ENCODE measurements around the gene GNB5.
"Not testable (repeated sequence)": the region's sequence is repeated elsewhere in the genome, so short reads cannot be mapped to it uniquely, and the experiment has no call there.

GNB5 gene

DNA sequence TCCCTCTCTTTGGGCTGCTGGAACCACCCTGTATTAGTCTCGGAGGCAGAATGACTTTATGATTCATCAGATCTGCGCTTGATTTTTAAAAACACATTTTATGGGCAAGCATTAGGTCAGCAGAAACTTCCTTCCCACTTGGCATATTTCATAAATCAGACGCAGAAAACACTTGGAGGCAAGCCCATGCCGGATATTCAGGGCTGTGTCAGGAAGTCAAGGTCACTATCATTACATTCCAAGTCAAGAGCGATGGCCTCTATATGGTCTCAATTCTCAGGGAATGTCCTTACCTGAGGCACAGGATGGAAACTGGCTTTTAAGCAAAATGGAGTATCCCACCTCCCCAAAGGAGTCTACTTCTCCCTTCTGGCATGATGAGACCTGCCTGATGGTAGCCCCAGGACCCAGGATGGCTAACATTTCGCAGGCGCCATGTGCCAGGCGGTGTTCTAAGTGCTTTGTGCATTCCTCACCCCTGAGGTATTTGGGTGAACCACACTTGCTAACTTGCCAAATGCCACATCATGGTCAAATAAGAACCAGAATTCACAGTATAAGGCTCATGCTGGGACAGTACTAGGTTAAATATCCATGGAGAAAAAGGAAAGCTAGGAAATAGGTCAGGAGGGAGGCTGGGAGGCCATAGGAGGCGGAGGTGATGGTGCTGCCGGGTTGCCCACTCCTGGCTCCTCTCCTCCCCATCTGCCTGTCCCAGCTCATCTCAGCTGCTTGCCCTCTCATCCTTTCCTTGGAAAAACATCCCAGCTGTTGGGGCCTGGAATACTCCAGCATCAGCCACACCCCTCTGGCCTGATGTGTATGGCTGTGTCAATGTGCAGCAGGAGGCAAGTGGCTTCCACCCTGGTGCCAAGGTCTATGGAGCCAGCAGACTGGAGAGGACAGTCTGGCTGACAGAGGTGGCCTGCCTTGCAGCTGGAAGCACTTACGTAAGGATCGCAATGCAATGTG, 97.4 kb downstream of the GNB5 start:
- no peak for TF ChIP-seq CTCF (IDR thresholded peaks at IDR 0.05; ENCODE audit: borderline replicate concordance, control extremely low read depth, extremely low read depth, insufficient read depth, missing control alignments)
- no peak for DNase-seq (ENCODE audit: low spot score)
- in situ Hi-C loops (cut with MboI; ENCODE audit: low sequenced_read_pairs, unreplicated experiment), result no loop called here

DNA sequence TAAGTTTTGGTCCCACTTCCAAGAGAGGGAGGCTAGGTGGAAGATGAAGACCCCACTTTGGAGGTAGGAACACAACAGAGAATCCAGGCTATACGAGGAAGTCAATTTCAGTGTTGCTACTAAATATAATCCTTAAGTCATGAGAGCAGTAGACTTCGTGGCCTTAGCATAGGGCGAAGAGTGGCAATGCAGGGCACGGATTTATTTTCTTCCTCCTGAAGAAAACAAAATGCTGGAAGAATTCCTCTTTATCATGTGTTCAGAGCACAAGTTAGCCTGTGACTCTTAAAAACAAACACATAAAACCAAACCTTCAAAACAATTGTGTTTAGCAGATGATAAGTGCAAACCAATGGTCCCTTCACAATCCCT, 98.0 kb downstream of the GNB5 start:
- in situ Hi-C loops (cut with MboI; ENCODE audit: low sequenced_read_pairs, unreplicated experiment), result no loop called here
- no peak for DNase-seq (ENCODE audit: low spot score)
- no peak for TF ChIP-seq CTCF (IDR thresholded peaks at IDR 0.05; ENCODE audit: borderline replicate concordance, control extremely low read depth, extremely low read depth, insufficient read depth, missing control alignments)

- no peak for TF ChIP-seq CTCF (IDR thresholded peaks at IDR 0.05; ENCODE audit: borderline replicate concordance, control extremely low read depth, extremely low read depth, insufficient read depth, missing control alignments)
- in situ Hi-C loops (cut with MboI; ENCODE audit: low sequenced_read_pairs, unreplicated experiment), result no loop called here
- DNase-seq (ENCODE audit: low spot score), result no peak
These were observed 101.0 kb downstream of the GNB5 start for GRCh38 chr15:52090193-52090592.

GRCh38 chr15:52086011-52086786, 105.0 kb downstream of the GNB5 start:
- TF ChIP-seq CTCF (IDR thresholded peaks at IDR 0.05; ENCODE audit: borderline replicate concordance, control extremely low read depth, extremely low read depth, insufficient read depth, missing control alignments), result no peak
- in situ Hi-C loops (cut with MboI; ENCODE audit: low sequenced_read_pairs, unreplicated experiment), result no loop called here
- no peak for DNase-seq (ENCODE audit: low spot score)

DNA sequence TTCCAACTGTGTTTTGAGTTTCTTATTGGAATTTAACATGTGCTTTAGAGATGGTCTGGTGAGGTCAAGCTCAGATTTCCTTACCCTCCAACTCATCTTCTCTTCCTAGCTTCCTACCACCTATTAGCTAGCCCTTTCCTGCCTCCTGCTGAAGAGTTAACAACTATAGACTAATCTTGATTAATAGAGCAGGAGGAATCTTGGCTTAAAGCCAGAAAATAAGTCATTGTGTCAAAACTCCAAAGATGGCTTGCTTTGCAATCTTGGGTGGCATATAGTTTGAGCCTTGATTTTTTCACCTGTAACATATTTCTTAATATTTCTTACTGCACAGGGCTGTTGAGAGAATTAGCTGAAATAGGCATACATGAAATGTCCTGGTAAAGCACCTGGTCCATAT, 105.9 kb downstream of the GNB5 start:
- TF ChIP-seq CTCF (IDR thresholded peaks at IDR 0.05; ENCODE audit: borderline replicate concordance, control extremely low read depth, extremely low read depth, insufficient read depth, missing control alignments), result no peak
- no peak for DNase-seq (ENCODE audit: low spot score)
- in situ Hi-C loops (cut with MboI; ENCODE audit: low sequenced_read_pairs, unreplicated experiment), result no loop called here

- in situ Hi-C loops (cut with MboI; ENCODE audit: low sequenced_read_pairs, unreplicated experiment), result no loop called here
- no peak for DNase-seq (ENCODE audit: low spot score)
- no peak for TF ChIP-seq CTCF (IDR thresholded peaks at IDR 0.05; ENCODE audit: borderline replicate concordance, control extremely low read depth, extremely low read depth, insufficient read depth, missing control alignments)
These were observed 107.6 kb downstream of the GNB5 start for GRCh38 chr15:52083603-52084002.

- in situ Hi-C loops (cut with MboI; ENCODE audit: low sequenced_read_pairs, unreplicated experiment); DNase-seq (ENCODE audit: low spot score): not testable (repeated sequence)
These were observed 108.2 kb downstream of the GNB5 start for GRCh38 chr15:52083037-52083359.
